ENCODE data around the gene CNTROB. TPM values are rescaled to one million over a fixed set of nuclear protein-coding genes. Genes with fewer than 3 reads are reported as not detected.

CNTROB gene
- polyA plus RNA-seq, 3 donors from 2014 or later: 1.8 to 14.4 (median 8.3) TPM

DNA sequence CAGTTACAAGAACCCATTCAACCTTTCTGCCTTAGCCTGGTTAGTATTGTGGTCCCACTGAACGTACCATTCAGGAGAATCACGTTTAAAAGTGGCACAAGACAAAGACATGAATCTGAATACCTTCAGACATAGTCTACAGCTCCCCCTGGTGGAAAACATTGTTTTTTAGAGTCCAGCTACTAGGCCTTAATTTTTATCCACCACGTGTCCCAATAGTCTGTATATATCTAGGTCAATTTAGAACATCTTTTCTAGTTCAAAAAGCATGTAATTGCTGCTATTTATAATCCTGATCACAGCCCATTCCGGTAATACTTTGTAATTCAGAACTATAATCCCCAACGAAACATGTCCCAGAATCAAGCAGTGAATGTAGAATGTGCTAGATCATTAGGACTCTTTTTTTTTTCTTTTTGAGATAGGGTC lies 56.8 kb downstream of the CNTROB start:
- H3K36me3 Mint-ChIP-seq: no peaks in the 10 kb centered on the region
- peaks cover 4 to 12% (median 6%) of the 10 kb centered on the region in 3 donors for H3K27me3 Mint-ChIP-seq (ENCODE audit: low read depth in 3 of 3)
- DNase-seq: peak; percentile 74 to 80 (median 79)
- peak overlapping the region; percentile 34 to 88 (median 57) for H3K4me3 Mint-ChIP-seq
- no peaks in the 10 kb centered on the region for H3K9me3 Mint-ChIP-seq
- peak overlapping the region; percentile 50 to 91 (median 82) for H3K27ac Mint-ChIP-seq
- peaks cover 25 to 26% of the 10 kb centered on the region in 2 donors for H3K4me1 Mint-ChIP-seq

- peaks cover 25 to 26% of the 10 kb centered on the region in 2 donors for H3K4me1 Mint-ChIP-seq
- peak overlapping the region; percentile 71 to 91 (median 89) for H3K27ac Mint-ChIP-seq
- H3K4me3 Mint-ChIP-seq: peak overlapping the region; percentile 81 to 88 (median 81)
- no peaks in the 10 kb centered on the region for H3K36me3 Mint-ChIP-seq
- H3K27me3 Mint-ChIP-seq (ENCODE audit: low read depth in 3 of 3): peaks cover 3 to 12% (median 6%) of the 10 kb centered on the region in 3 donors
- H3K9me3 Mint-ChIP-seq: no peaks in the 10 kb centered on the region
- peak; percentile 87 to 89 (median 87) for DNase-seq
Observed at GRCh38 chr17:7989781-7990655, 58.0 kb downstream of the CNTROB start.

- DNase-seq: no peak
- Mint-ChIP-seq H3K4me3 (peak overlapping the region in 2 of 5 donors; percentile 30 to 32), H3K9me3 (no peaks in the 10 kb centered on the region), H3K27me3 (ENCODE audit: low read depth in 3 of 3) (peaks cover 2 to 14% (median 8%) of the 10 kb centered on the region in 3 donors), H3K36me3 (no peaks in the 10 kb centered on the region), H3K4me1 (peaks cover 25 to 26% of the 10 kb centered on the region in 2 donors), H3K27ac (no peak overlapping the region)
Observed at GRCh38 chr17:7992516-7992915, 60.5 kb downstream of the CNTROB start.

GRCh38 chr17:7992924-7993323 lies 60.9 kb downstream of the CNTROB start:
- no peak for DNase-seq
- H3K36me3 Mint-ChIP-seq: no peaks in the 10 kb centered on the region
- H3K4me1 Mint-ChIP-seq: peaks cover 25 to 26% of the 10 kb centered on the region in 2 donors
- peaks cover 0 to 14% (median 9%) of the 10 kb centered on the region in 3 donors for H3K27me3 Mint-ChIP-seq (ENCODE audit: low read depth in 3 of 3)
- peak overlapping the region in 1 of 5 donors; percentile 6 for H3K4me3 Mint-ChIP-seq
- H3K27ac Mint-ChIP-seq: peak overlapping the region in 2 of 6 donors; percentile 12 to 19
- no peaks in the 10 kb centered on the region for H3K9me3 Mint-ChIP-seq

GRCh38 chr17:7993972-7994589 lies 62.1 kb downstream of the CNTROB start:
- DNase-seq: no peak
- Mint-ChIP-seq H3K27ac (no peak overlapping the region), H3K27me3 (ENCODE audit: low read depth in 3 of 3) (peaks cover 0 to 15% (median 11%) of the 10 kb centered on the region in 3 donors), H3K36me3 (no peaks in the 10 kb centered on the region), H3K4me3 (no peak overlapping the region), H3K9me3 (no peaks in the 10 kb centered on the region), H3K4me1 (peaks cover 21% of the 10 kb centered on the region in 2 donors)

GRCh38 chr17:7995724-7996123 lies 63.7 kb downstream of the CNTROB start:
- H3K27ac Mint-ChIP-seq: no peak overlapping the region
- no peaks in the 10 kb centered on the region for H3K9me3 Mint-ChIP-seq
- H3K4me1 Mint-ChIP-seq: peaks cover 6 to 9% of the 10 kb centered on the region in 2 donors
- H3K27me3 Mint-ChIP-seq (ENCODE audit: low read depth in 3 of 3): peaks cover 3 to 9% (median 4%) of the 10 kb centered on the region in 3 donors
- no peak for DNase-seq
- H3K36me3 Mint-ChIP-seq: no peaks in the 10 kb centered on the region
- H3K4me3 Mint-ChIP-seq: no peak overlapping the region

- DNase-seq: no peak
- Mint-ChIP-seq H3K4me1 (peaks cover 6 to 9% of the 10 kb centered on the region in 2 donors), H3K27ac (no peak overlapping the region), H3K4me3 (no peak overlapping the region), H3K27me3 (ENCODE audit: low read depth in 3 of 3) (peaks cover 9 to 19% (median 9%) of the 10 kb centered on the region in 3 donors), H3K36me3 (no peaks in the 10 kb centered on the region), H3K9me3 (no peaks in the 10 kb centered on the region)
Observed at GRCh38 chr17:7997186-7997585, 65.2 kb downstream of the CNTROB start.

Other genes with a start within 250 kb of the CNTROB start
- 10 to 100 TPM; 17.0 to 39.7 (median 18.7) TPM for gene TP53, start 244.7 kb upstream of the CNTROB start, polyA plus RNA-seq
- gene WRAP53, start 243.7 kb upstream of the CNTROB start, polyA plus RNA-seq: 10 to 100 TPM; 18.5 to 24.8 (median 18.7) TPM
- not detected for gene EFNB3, start 227.0 kb upstream of the CNTROB start, polyA plus RNA-seq
- under 1 TPM in 1 of 3 donors, not detected in 2; 0.26 TPM for gene DNAH2, start 214.5 kb upstream of the CNTROB start, polyA plus RNA-seq
- gene KDM6B, start 98.0 kb upstream of the CNTROB start, polyA plus RNA-seq: under 1 TPM in 2 of 3 donors, not detected in 1; 0.03 to 0.40 TPM
- not detected for gene TMEM88, start 77.1 kb upstream of the CNTROB start, polyA plus RNA-seq
- gene NAA38, start 74.6 kb upstream of the CNTROB start, polyA plus RNA-seq: 100 to 1,000 TPM; 131 to 346 (median 177) TPM
- gene CYB5D1, start 74.2 kb upstream of the CNTROB start, polyA plus RNA-seq: 1 to 10 TPM in 2 of 3 donors, not detected in 1; 2.9 to 3.7 TPM
- gene CHD3, start 43.4 kb upstream of the CNTROB start, polyA plus RNA-seq: 10 to 100 TPM in 1 of 3 donors, 1 to 10 TPM in 1, under 1 TPM in 1; 0.72 to 19.6 (median 3.5) TPM
- 1 to 10 TPM; 1.9 to 3.3 (median 2.7) TPM for gene RNF227, start 15.9 kb upstream of the CNTROB start, polyA plus RNA-seq
- gene KCNAB3, start 2.4 kb upstream of the CNTROB start, polyA plus RNA-seq: under 1 TPM in 2 of 3 donors, not detected in 1; 0.15 to 0.26 TPM
- 100 to 1,000 TPM; 233 to 379 (median 288) TPM for gene TRAPPC1, start 260 bp upstream of the CNTROB start, polyA plus RNA-seq
- not detected for gene GUCY2D, start 70.4 kb downstream of the CNTROB start, polyA plus RNA-seq
- gene ALOX15B, start 106.9 kb downstream of the CNTROB start, polyA plus RNA-seq: not detected
- under 1 TPM in 1 of 3 donors, not detected in 2; 0.17 TPM for gene ALOX12B, start 155.5 kb downstream of the CNTROB start, polyA plus RNA-seq
- not detected for gene ALOXE3, start 186.3 kb downstream of the CNTROB start, polyA plus RNA-seq
- gene HES7, start 191.9 kb downstream of the CNTROB start, polyA plus RNA-seq: not detected
- 1 to 10 TPM; 3.5 to 8.5 (median 4.5) TPM for gene PER1, start 220.2 kb downstream of the CNTROB start, polyA plus RNA-seq
- 10 to 100 TPM; 33.6 to 93.6 (median 39.5) TPM for gene VAMP2, start 230.7 kb downstream of the CNTROB start, polyA plus RNA-seq
- 10 to 100 TPM; 53.3 to 69.3 (median 64.0) TPM for gene TMEM107, start 244.2 kb downstream of the CNTROB start, polyA plus RNA-seq